Keratinocyte (primary cell): ENCODE measurements around the gene SLC4A5.

Experiments used
- EZH2 ChIP-seq: IDR thresholded peaks from one replicate; pipeline ENCODE4 v1.6.1; 2012; ENCODE audit warnings: inconsistent platforms, mild to moderate bottlenecking, low read length, moderate library complexity
- TF ChIP-seq, protein P1 (sequence below), 3 experiments: IDR thresholded peaks in 1 of 3; conservative IDR thresholded peaks in 1 of 3; optimal IDR thresholded peaks in 1 of 3; 2 replicates in 2 of 3; 3 replicates in 1 of 3; pipeline versions ENCODE3 to v1.5.1; 2011; ENCODE audit warnings: low read length in 3 of 3, mild to moderate bottlenecking in 3 of 3, moderate library complexity in 2 of 3, control low read depth in 1 of 3, inconsistent platforms in 1 of 3; ENCODE audit not compliant: insufficient read depth in 2 of 3; ENCODE audit errors: extremely low read depth in 1 of 3

DNA sequence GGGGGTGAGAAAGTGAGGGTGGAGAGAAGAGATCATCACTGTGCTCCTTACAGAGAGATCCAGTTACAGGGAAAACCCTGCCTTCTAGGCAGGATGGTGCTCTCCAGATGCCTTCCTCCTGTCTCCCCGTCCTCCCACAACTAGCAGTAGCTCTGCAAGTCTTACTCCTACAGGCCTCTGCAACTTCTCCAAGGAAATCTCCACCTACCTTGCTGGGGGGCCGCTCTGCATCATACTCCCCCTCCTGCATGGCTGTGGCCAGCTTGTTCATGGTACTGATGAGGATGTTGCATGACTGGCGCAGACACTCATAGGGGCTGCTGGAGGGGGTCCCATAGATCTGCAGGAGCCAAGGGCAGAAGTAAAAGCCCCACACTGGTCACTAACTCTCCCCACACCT lies 22.8 kb upstream of the SLC4A5 start:
- TF ChIP-seq, protein P1, sequence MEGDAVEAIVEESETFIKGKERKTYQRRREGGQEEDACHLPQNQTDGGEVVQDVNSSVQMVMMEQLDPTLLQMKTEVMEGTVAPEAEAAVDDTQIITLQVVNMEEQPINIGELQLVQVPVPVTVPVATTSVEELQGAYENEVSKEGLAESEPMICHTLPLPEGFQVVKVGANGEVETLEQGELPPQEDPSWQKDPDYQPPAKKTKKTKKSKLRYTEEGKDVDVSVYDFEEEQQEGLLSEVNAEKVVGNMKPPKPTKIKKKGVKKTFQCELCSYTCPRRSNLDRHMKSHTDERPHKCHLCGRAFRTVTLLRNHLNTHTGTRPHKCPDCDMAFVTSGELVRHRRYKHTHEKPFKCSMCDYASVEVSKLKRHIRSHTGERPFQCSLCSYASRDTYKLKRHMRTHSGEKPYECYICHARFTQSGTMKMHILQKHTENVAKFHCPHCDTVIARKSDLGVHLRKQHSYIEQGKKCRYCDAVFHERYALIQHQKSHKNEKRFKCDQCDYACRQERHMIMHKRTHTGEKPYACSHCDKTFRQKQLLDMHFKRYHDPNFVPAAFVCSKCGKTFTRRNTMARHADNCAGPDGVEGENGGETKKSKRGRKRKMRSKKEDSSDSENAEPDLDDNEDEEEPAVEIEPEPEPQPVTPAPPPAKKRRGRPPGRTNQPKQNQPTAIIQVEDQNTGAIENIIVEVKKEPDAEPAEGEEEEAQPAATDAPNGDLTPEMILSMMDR (optimal IDR thresholded peaks at IDR 0.05 in 1 of 3, IDR thresholded peaks at IDR 0.05 in 1 of 3, conservative IDR thresholded peaks at IDR 0.05 in 1 of 3; ENCODE audit: extremely low read depth in 1 of 3, insufficient read depth in 2 of 3, low read length in 3 of 3), result no peak
- TF ChIP-seq EZH2, result no peak
